Activated naive CD4-positive, alpha-beta T cell treated with anti-CD3 and anti-CD28 coated beads, Interleukin-2, amount 50 U/mL, for 72 hours (primary cell): ENCODE results near the gene CIAO2A. TPM values are rescaled to one million over a fixed set of nuclear protein-coding genes. Genes with fewer than 3 reads are reported as not detected.

Source experiments
- ATAC-seq, 2 donors: fragments of 150-1000 bp; cut with Tn5 transposase; 2 replicates each; pipeline ENCODE4 v1.10.0; 2021; ENCODE audit warnings: mild to moderate bottlenecking in 2 of 2, moderate library complexity in 2 of 2
- DNase-seq, 2 donors: peaks; one replicate each; pipeline ENCODE4 v3.0.0; 2021 to 2022; ENCODE audit warnings: low spot score in 2 of 2
- H3K27ac Mint-ChIP-seq, 2 donors: one replicate each; pipeline ENCODE4 v1.8.0; 2022; ENCODE audit warnings: mild to moderate bottlenecking in 2 of 2, mixed read lengths in 2 of 2
- H3K36me3 Mint-ChIP-seq, 2 donors: one replicate each; pipeline ENCODE4 v1.8.0; 2022; ENCODE audit warnings: mixed read lengths in 2 of 2
- H3K9me3 Mint-ChIP-seq, 2 donors: one replicate each; pipeline ENCODE4 v1.8.0; 2022; ENCODE audit warnings: mixed read lengths in 2 of 2
- total RNA-seq, 2 donors: library from RNA; stranded (reverse); gene quantifications; one replicate each; pipeline ENCODE4 v1.2.3, GENCODE V29; 2022

CIAO2A gene, protein sequence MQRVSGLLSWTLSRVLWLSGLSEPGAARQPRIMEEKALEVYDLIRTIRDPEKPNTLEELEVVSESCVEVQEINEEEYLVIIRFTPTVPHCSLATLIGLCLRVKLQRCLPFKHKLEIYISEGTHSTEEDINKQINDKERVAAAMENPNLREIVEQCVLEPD
- 10 to 100 TPM; 77.9 to 95.4 TPM for total RNA-seq

DNA sequence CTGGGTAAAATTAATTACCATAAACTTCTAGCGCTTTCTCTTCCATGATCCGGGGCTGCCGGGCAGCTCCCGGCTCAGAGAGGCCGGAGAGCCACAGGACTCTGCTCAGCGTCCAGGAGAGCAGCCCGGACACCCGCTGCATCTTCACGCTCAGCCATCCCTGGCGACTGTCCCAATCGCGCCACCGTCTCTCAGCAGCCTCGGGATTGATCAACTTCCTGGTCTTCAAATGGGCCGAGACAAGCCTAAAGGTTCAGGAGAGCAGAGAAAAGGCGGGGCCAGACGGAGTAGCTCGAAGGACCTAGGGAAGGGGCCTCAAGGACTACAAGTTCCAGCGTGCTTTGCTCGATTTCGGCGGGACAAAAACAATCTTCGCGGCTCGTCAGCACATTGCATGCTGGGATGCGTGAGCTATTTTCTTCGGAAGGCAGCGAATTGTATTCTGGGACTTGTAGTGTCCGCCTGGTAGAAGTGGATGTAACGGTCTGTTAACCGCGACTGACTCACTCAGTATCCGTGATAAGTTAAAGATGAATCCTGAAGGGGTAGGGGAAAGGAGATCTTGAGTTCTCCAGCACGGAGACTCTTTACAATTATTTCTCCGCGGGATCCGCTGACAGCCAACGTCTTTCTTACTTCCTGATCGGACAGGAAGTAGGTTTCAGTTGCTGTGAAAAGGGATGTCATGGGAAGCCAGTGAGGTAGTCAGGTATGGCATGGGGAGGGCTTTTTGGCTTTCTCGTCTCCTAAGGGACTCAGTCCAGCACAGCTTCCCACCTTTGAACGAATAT lies at the start of gene CIAO2A:
Gene CIAO2A (minus strand): TSS at position 212 of the 791 bp plus-strand sequence. CDS start 70 bp downstream, at position 142.
- peak; percentile 77 to 86 for ATAC-seq
- peak; percentile 87 to 93 for DNase-seq
- no peaks in the 10 kb centered on the region for H3K9me3 Mint-ChIP-seq
- peaks cover 14 to 28% of the 10 kb centered on the region in 2 donors for H3K36me3 Mint-ChIP-seq
- H3K27ac Mint-ChIP-seq = peak within 1 kb of the TSS; percentile 97 to 99

DNA sequence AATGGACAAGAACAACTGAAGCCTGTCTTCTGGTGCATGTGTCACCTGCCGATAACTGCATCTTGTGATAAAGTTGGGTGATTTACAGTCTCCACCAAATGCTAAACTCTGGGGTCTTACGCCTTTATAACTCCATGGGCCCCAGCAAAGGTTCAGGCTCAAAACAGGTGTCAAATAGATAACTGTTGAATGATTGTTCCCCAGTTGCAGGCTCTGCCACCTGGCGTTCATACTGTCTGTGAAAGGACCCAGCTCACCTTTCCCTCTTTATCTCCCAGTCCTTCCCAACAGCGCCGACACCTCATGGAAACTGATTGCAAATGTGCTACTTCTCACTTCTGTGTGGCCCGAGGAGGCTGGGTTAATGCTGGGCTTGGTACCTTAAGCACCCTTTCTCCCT lies 49.6 kb upstream of the CIAO2A start:
- no peak for DNase-seq
- no peak for ATAC-seq
- Mint-ChIP-seq H3K27ac (peak overlapping the region in 1 of 2 donors; percentile 13), H3K36me3 (no peaks in the 10 kb centered on the region), H3K9me3 (no peaks in the 10 kb centered on the region)

DNA sequence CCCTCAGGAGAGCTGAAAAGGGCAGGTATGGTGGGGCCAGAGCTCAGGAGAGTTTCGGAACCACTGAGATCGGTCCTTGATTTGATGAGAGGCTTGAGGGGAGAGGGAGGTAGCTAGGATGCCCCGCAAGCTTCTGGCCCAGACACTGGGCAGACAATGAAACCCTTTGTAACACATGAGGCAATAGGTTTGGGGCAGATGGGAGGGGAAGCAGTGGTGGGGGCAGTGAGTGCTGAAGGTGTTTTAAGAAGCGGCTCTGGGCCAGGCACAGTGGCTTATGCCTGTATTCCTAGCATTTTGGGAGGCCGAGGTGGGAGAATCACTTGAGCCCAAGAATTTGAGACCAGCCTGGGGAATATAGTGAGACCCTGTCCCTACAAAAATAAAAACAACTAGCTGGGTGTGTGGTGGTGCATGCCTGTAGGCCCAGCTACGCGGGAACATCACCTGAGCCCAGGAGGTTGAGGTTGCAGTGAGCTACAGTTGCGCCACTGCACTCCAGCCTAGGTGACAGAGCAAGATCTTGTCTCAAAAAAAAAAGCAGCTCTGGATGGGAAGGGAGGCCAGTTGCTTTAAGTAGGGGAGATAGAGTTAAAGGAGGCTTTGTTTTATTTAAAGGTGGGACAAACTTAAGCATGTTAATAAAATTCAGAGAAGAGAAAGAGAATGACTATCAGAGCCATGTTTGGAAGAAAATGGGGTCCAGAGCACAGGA lies 48.3 kb upstream of the CIAO2A start:
- ATAC-seq (no peak), DNase-seq (no peak)
- no peaks in the 10 kb centered on the region for H3K9me3 Mint-ChIP-seq
- peaks cover 0 to 3% of the 10 kb centered on the region in 2 donors for H3K36me3 Mint-ChIP-seq
- H3K27ac Mint-ChIP-seq = peak overlapping the region; percentile 31 to 75

DNA sequence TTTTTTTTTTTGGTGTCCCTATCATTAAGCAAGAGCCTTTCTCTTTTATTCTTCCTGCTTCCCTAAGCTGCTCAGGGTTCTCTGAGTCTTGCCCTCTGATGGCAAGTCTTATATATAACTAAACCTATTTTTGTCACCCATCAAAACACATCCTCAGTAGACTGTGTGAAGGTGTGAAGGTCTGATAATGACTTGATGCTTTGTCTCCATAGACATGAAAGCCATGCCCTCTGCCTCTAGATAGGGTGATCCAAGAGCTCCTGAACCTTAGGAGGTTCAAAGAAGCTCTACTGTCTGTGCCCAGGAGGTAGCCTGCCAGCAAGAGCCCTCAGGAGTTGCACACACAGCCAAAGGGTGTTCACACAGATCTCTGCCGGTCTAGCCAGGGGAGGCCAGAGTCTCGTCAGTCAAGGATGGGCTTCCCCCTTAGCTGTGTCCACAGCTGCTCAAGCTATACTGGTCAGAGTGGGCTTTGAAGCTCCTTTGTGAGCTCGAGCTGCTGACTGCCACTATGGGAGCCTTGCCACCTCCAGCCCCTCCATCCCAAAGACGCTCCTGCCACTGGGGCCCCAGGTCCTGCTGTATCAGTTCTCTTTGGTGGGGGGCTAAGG lies 44.8 kb upstream of the CIAO2A start:
- no peak for ATAC-seq

DNA sequence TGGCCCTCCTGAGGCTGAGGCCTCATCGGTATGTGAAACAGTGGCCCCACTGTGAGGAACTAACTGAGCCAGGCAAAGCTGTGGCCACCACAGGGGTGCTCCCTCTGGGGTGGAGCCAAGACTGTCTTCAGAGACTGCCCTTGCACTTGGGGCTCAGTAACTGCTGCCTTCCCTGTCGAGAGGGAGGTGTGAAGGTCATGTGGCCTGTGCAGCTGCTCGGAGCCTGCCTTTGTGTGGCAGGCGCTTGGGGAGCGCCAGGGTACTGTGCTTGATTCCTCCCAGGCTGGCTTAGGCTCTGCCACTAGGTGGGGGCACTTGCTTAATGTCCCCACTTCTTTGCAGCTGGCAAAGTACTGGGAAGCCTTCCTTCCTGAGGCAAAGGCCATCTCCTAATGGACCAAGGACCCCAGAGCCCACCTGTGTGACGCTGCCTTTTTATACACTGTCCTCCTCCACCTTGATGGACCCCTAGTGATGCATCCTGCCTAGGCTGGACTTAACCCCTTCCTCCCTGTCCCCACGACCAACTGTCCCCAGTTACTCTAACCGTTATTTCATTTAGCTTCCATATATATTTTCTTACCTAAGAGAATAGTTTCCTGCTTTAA lies 43.7 kb upstream of the CIAO2A start:
- H3K27ac Mint-ChIP-seq = peak overlapping the region; percentile 41 to 68
- DNase-seq (no peak), ATAC-seq (no peak)
- H3K36me3 Mint-ChIP-seq = peaks cover 0 to 11% of the 10 kb centered on the region in 2 donors
- H3K9me3 Mint-ChIP-seq = no peaks in the 10 kb centered on the region

More for the DNA sequence above, 44.8 kb upstream of the CIAO2A start:
- Mint-ChIP-seq H3K9me3 (no peaks in the 10 kb centered on the region), H3K36me3 (peaks cover 0 to 9% of the 10 kb centered on the region in 2 donors), H3K27ac (peak overlapping the region in 1 of 2 donors; percentile 9)
- DNase-seq = no peak

DNA sequence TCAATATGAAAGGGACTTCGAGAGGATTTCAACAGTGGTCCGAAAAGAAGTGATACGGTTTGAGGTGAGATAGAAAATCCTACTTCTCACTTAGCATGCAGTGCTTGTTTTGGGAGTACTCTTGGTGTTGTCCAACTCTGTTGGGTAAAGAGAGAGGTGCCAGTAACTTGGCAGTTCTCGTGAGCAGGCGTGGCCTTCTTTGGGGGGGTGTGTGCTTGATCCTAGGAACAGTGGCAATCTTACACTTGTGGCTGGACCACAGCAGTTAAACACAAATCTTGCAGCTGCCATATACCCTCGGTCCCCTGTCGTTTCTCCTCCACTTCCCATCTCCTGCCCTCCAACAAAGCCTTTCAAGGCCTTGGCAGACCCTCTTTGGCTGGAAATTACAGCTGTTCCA lies 42.7 kb upstream of the CIAO2A start:
- DNase-seq = no peak

DNA sequence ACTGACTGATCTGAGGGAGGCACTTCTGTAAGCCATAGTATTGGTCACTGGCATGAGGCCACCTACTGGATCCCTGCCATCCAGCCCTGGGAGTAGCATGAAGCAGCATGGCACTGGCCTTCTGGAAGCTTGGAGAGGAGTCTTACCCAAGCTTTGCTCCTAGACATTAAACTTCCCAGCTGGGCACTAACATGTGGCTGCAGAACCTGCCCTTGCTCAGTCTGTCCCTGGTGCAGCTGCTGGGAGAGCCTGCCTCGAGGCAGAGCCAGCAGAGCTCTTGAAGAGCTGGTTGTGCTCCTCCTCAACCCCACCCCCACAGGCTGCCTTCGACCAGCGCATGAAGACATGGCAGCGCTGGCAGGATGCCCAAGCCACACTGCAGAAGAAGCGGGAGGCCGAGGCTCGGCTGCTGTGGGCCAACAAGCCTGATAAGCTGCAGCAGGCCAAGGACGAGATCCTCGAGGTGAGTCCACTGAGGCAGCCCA lies 40.7 kb upstream of the CIAO2A start:
- H3K27ac Mint-ChIP-seq = no peak overlapping the region
- H3K36me3 Mint-ChIP-seq = peaks cover 0 to 23% of the 10 kb centered on the region in 2 donors
- ATAC-seq = no peak
- DNase-seq = no peak
- no peaks in the 10 kb centered on the region for H3K9me3 Mint-ChIP-seq

More for the DNA sequence above, 42.7 kb upstream of the CIAO2A start:
- Mint-ChIP-seq H3K9me3 (no peaks in the 10 kb centered on the region), H3K27ac (peak overlapping the region; percentile 41 to 68), H3K36me3 (peaks cover 0 to 21% of the 10 kb centered on the region in 2 donors)
- ATAC-seq = no peak

DNA sequence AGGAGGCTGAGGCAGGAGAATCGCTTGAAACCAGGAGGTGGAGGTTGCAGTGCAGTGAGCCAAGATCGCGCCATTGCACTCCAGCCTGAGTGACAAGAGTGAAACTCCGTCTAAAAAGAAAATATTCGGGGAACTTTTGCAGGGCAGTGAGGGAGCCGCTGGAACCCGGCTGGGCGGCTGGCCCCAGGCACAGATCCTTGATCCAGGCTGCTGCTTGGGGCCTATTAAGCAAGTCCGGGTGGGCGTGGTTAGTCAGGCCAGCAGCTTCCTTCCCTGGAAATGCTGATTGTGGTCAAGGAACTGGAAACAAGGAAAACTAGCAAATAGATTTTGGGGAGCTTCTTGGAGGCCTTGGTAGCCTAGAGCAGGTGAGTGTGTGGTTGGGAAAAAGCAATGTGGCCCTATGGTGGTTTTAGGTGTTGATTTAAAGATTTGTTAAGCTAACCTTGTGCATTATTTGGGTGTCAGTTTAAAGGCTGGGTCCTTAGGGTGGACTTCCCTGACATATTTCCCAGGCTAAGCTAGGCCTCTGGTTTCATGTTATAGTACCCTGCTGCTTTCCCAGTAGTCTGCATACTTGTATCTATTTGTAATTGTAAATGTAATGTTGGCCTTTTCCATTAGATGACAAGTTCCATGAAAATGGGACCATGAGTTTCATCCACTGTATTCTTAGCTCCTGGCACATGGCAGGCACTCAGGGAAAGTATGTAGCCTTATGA lies 40.1 kb upstream of the CIAO2A start:
- DNase-seq = no peak
- ATAC-seq = no peak
- Mint-ChIP-seq H3K36me3 (peaks cover 0 to 23% of the 10 kb centered on the region in 2 donors), H3K27ac (peak overlapping the region in 1 of 2 donors; percentile 65), H3K9me3 (no peaks in the 10 kb centered on the region)

DNA sequence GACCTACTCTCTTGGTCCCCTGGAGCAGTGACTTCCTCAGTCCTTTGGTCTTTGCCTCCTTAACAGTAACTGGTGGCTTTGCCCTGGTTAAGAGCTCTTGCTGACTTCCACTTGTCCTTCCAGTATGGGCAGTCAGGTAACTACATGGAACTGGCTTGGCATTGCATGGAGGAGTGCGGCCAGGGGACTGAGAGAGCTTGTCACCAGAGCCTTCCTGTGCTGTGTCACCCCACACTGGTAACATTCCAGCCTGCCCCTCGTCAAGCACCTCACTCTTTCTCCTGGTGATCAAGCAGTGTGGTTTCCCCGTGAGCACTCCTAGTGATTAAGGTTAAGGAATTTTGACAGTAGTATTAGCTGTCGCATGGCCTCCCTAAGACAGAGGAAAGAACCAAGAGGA lies 38.6 kb upstream of the CIAO2A start:
- ATAC-seq (no peak), DNase-seq (no peak)
- no peaks in the 10 kb centered on the region for H3K9me3 Mint-ChIP-seq
- peak overlapping the region; percentile 37 to 41 for H3K27ac Mint-ChIP-seq
- H3K36me3 Mint-ChIP-seq = peaks cover 9 to 29% of the 10 kb centered on the region in 2 donors

DNA sequence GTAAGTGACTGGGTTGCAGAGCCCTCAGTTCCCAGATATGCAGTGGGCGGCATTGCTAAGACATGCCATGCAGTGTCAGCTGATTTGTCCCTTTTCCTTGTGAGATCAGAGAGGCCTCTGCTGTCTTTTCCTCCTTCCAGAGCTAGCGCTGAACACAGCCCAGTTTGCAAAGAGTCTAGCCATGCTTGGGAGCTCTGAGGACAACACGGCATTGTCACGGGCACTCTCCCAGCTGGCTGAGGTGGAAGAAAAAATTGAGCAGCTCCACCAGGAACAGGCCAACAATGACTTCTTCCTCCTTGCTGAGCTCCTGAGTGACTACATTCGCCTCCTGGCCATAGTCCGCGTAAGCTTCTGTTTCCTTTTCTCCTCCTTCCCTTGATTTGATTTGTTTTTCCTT lies 37.9 kb upstream of the CIAO2A start:
- no peak for DNase-seq
- Mint-ChIP-seq H3K36me3 (peaks cover 9 to 22% of the 10 kb centered on the region in 2 donors), H3K27ac (peak overlapping the region; percentile 37 to 41), H3K9me3 (no peaks in the 10 kb centered on the region)
- no peak for ATAC-seq

DNA sequence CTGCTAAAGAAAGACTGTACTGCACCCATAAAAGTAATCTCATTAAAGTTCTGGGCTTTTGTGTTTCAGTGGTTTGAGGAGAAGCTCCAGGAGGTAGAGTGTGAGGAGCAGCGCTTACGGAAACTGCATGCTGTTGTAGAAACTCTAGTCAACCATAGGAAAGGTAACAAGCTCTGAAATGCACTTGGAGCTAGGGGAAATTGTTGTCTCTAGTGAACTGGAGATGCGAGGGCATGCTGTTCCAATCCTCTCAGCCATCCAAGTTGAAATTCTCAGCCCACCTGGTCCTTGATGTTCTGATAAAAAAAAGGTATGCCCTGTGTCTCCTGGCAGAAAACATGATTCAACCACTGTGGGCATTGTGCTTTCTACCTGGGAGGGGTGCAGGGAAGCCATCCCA lies 36.5 kb upstream of the CIAO2A start:
- DNase-seq (no peak), ATAC-seq (no peak)
- H3K27ac Mint-ChIP-seq = no peak overlapping the region
- peaks cover 15 to 25% of the 10 kb centered on the region in 2 donors for H3K36me3 Mint-ChIP-seq
- H3K9me3 Mint-ChIP-seq = no peaks in the 10 kb centered on the region

DNA sequence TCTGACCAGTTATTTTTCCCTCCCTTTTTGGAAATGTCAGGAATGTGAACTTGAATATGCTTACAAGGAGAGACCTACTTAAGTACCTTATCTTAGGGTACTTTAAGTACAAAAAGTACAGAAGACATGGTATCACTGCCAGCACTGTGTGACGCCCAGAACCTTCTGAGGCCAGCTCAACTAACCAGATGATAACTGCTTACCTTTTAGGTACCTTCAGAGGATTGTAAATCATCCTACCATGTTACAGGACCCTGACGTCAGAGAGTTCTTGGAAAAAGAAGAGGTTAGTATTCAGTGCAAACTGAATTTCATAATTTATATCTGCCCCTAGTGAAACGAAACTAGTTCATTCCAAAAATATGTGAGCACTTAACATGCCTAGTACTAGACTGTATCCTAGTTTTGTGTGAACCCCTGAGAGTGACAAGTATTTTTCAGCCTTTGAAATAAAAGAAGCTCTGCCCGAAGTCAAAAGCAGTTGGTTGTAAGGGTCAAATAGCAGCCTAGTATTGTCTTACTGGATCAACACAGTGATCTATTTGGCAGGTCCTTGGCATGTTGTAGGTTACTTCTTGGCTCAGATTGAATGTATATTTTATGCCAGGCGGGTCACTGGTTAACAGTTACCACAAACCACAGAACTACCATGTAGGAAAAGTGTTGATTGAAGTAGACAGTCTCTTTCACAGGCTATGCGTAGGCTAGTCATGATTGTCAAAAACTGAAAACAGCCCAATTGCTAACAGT lies 34.1 kb upstream of the CIAO2A start:
- H3K36me3 Mint-ChIP-seq = peaks cover 15 to 25% of the 10 kb centered on the region in 2 donors
- DNase-seq (no peak), ATAC-seq (no peak)
- H3K9me3 Mint-ChIP-seq = no peaks in the 10 kb centered on the region
- H3K27ac Mint-ChIP-seq = no peak overlapping the region

DNA sequence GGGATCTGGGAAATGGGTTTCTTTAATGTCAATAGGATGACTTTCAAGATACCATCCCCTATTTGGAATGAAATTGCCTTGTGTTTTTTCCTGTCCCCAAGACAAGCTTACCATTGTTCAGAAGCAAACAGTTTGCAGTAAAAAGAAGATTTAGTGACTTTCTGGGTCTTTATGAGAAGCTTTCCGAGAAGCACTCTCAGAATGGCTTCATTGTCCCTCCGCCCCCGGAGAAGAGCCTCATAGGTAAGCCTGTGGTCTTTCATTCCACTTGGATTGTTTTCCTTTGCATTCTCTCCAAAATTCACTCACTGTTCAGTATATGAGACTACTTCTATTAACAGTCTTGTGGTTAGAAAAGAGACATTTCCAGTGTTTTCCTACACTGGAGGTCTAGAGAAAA lies 32.3 kb upstream of the CIAO2A start:
- H3K36me3 Mint-ChIP-seq = peaks cover 11 to 15% of the 10 kb centered on the region in 2 donors

DNA sequence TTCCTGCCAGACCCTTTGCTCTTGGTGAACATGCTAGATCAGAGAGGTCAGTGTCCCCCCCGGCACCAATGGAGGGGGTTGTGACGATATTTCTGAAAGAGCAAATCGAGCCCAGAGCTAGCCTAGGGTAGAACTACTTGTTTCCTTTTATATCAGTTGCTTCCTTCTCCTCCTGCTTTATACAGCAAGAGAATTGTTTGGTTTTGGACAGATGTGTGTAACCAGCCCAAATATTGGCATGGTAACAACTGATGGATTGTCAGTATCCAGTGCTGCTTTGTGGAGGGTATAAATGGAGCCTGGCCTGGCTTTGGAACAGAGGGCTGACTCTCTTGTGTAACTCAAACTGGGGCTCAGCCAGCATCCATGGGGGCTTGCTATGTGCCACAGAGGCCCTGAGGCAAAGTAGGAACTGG lies 29.3 kb upstream of the CIAO2A start:
- H3K9me3 Mint-ChIP-seq = no peaks in the 10 kb centered on the region
- H3K27ac Mint-ChIP-seq = no peak overlapping the region
- ATAC-seq (no peak), DNase-seq (no peak)
- H3K36me3 Mint-ChIP-seq = peaks cover 11 to 12% of the 10 kb centered on the region in 2 donors

More for the DNA sequence above, 32.3 kb upstream of the CIAO2A start:
- H3K9me3 Mint-ChIP-seq = no peaks in the 10 kb centered on the region
- no peak for ATAC-seq
- DNase-seq = no peak
- H3K27ac Mint-ChIP-seq = no peak overlapping the region

DNA sequence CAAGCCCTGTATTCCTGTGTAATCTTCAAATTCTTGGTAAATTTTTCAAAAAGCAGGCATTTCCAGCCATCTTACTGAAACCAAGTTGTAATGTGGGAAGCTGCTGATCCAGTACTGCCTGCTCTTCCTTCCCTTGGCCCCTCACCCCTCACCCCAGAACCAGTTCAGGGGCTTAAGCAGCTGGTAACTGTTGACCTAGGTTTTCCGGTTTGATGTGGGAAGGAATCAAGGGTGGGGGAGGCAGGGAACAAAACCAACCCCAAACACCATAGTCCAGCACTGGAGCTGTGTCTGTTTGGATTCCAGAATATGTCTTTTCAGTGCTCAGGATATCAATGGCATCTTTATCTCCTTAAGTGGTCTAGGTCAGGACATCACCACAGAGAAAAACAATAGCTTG lies 28.8 kb upstream of the CIAO2A start:
- DNase-seq (no peak), ATAC-seq (no peak)
- Mint-ChIP-seq H3K36me3 (peaks cover 7% of the 10 kb centered on the region in 2 donors), H3K27ac (no peak overlapping the region), H3K9me3 (no peaks in the 10 kb centered on the region)
